Spleen (tissue), 7 donors: ENCODE data around the gene PLS3.

Experiments used
- POLR2A ChIP-seq, 3 donors: fragments of 450-650 bp; IDR thresholded peaks; one replicate each; pipeline ENCODE4 v1.5.1; 2017; ENCODE audit warnings: antibody characterized with exemption in 3 of 3, mild to moderate bottlenecking in 1 of 3
- TF ChIP-seq, protein P1 (sequence below), 11 experiments: fragments of 200-600 bp in 7 of 11; fragments of 450-650 bp in 4 of 11; sonication (generic) in 4 of 11; IDR thresholded peaks in 8 of 11; conservative IDR thresholded peaks in 3 of 11; 1 replicate in 7 of 11; 2 replicates in 4 of 11; pipeline versions ENCODE4 v1.4.0 to v1.8.0; 2016 to 2021; ENCODE audit warnings: antibody characterized with exemption in 11 of 11, inconsistent platforms in 4 of 11, mild to moderate bottlenecking in 1 of 11
- donor health status: DM: no; HTN: no; CAD: no; lungs with moderate emphysema.
- donor health status: DM: no; HTN: no; CAD: no.
- donor health status: DM: no; HTN: no; CAD: no.

DNA sequence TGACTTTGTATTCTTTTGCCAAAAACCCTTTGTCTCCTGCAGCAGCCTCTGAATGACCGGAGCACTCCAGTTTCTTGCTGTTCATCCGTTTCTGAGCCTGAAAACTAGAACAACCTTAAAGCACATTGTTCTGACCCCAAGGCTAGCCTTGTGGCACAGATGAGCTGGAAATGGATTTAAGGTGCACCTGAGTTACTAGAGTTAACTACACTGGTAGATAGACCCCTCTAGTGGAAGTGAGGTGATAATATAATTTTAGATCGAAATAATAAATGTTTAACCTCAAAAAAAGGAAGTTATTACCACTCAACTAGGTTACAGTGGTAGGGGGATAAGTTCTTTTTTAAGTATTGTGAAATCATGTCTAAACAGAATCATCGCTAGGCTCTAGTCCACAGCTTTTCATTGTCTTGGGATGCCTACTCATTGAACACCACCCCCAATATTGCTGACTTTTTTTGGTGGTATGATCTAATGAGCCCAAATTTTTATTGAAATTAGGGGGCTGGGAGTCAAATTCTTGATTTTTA lies 2.7 kb downstream of the PLS3 start:
- TF ChIP-seq, protein P1, sequence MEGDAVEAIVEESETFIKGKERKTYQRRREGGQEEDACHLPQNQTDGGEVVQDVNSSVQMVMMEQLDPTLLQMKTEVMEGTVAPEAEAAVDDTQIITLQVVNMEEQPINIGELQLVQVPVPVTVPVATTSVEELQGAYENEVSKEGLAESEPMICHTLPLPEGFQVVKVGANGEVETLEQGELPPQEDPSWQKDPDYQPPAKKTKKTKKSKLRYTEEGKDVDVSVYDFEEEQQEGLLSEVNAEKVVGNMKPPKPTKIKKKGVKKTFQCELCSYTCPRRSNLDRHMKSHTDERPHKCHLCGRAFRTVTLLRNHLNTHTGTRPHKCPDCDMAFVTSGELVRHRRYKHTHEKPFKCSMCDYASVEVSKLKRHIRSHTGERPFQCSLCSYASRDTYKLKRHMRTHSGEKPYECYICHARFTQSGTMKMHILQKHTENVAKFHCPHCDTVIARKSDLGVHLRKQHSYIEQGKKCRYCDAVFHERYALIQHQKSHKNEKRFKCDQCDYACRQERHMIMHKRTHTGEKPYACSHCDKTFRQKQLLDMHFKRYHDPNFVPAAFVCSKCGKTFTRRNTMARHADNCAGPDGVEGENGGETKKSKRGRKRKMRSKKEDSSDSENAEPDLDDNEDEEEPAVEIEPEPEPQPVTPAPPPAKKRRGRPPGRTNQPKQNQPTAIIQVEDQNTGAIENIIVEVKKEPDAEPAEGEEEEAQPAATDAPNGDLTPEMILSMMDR (IDR thresholded peaks at IDR 0.05 in 8 of 11, conservative IDR thresholded peaks at IDR 0.05 in 3 of 11) = no peak
- TF ChIP-seq POLR2A (IDR thresholded peaks at IDR 0.05) = no peak
